GM19328 (cell line): ENCODE data around the gene PIP5K1C.

Experiments used
- ATAC-seq: cut with Tn5 transposase; IDR thresholded peaks from one replicate; pipeline ENCODE4 v1.9.1; 2021; ENCODE audit warnings: mild to moderate bottlenecking, moderate library complexity; ENCODE audit not compliant: unreplicated experiment

PIP5K1C gene

DNA sequence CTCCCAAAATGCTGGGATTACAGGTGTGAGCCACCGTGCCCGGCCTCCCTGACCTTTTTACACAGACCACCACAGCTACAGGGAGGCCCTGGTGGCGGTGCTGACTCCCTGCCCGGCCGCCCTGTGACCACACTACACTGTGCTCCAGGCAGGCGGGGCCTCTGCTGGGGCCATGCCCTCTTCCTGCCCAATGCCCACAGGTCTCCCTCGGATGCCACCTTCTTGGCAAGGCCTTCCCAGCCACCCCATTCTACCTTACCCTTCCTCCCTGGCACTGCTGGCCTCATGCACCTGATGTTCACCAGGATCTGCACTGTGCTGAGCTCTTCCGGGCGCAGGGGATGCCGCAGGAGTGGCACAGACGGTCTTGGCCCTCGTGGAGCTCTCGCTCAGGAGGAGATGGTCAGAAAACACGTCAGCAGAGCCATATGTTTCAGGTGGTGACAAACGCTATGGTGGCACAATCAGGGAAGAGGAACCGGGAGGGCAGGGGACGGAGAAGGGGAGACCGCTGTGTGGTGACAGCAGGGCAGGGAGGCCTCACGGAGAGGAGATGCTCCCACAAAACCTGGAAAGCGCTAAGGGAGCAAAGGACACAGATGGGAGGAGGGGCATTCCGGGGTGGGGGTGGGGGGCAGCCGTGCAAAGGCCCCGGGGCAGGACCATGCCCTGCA lies 4.1 kb downstream of the PIP5K1C start:
- ATAC-seq = no peak

DNA sequence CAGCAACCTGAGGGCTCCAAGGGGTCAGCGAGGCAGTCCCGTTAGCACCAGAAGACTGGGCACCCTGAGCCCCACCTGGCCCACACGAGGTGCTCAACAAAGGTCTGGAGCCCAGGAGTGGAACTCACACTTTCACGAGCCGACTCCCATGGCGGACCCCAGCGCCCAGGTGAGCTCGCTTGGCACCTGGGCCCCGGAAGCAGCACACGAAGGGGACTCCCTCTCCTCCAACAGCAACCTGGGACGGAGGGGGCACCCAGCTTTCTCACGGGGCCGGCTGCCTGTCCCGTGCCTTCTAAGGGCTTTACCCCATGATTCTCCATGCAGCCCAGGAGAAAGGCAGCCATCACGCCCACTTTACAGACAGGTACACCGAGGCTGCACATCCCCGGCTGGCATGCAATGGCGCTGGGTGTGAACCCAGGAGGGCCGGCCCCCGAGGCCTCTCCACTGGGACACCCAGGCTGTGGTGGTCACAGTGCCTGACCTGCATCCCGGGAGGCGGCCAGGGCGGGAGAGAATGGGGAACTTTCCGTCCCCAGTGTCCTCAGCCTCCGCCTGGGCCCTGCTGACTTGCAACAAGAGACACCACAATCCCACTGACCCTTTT lies 5.0 kb downstream of the PIP5K1C start:
- ATAC-seq = no peak

DNA sequence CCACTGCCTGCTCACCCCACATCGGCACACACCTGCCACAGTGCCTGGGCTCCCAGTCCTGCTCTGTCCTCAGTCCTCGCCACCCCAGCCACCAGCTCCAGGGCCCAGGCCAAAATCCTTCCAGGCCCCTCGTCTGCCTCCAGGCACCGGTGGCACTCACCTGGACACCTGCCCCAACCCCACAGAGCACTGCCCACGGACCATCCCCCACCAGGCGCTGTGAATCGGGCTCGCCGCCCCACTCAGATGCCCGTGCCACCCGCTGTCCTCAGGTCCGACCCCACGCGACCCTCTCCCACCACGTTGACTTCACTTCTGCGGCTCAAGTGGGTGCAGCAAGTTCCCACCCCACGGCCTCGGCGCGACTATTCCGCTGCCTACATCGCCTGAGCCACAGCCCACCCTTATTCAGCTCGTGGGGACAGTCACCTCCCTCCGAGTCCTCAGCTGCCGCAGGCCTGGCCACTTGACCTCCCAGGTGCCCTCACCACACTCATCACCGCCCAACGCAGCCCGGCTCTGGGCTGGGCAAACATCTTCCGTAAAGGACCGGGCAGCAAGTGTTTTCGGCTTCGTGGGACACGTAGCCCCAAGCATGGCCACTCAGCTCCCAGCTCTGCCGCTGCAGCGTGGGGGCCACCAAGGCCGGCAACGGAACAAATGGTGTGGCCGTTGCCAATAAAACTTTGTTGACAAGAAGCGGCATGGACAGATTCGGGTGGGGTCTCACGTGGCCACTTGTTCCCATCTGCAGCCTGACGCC lies 5.7 kb downstream of the PIP5K1C start:
- no peak for ATAC-seq

DNA sequence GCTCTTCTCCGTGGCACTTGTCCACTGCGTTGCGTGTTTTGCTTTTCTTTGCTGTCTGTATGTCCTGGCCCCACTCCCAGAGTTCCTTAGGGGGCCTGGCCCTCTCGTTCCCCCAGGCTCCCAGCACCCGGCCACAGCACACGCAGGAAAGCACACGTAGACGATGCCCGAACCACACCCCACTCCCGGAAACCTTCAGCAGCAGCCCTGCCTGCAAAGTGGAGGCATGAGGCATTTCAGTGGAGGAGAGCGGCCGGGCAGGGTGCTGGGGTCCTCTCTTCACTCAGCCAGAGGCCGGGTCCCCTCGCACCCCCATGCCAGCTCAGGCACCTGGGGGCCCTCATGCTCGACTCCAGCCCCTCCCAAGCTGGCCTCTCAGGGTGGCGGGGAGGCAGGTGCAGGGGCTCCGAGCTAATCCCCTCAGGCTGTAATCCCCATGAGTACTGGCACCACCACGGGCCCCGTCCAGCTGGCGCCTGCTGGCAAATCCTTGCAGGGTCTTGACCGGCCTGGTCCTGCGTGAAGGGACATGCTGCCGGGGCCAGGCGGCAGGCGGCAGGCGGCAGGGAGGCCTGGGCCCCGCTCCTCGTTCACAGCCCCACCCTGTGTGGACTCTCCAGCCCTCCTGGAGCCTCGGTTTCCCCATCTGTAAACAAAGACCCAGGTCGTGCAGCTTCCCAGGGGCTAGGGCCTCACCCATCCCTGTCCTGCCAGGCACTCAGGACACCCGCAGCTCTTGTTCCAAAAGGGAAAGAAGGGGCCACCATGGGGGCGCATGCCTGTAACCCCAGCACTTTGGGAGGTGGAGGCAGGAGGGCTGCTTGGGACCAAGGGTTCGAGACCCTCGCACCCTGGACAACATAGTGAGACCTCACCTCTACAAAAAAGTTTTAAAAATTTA lies 7.0 kb downstream of the PIP5K1C start:
- ATAC-seq = no peak

DNA sequence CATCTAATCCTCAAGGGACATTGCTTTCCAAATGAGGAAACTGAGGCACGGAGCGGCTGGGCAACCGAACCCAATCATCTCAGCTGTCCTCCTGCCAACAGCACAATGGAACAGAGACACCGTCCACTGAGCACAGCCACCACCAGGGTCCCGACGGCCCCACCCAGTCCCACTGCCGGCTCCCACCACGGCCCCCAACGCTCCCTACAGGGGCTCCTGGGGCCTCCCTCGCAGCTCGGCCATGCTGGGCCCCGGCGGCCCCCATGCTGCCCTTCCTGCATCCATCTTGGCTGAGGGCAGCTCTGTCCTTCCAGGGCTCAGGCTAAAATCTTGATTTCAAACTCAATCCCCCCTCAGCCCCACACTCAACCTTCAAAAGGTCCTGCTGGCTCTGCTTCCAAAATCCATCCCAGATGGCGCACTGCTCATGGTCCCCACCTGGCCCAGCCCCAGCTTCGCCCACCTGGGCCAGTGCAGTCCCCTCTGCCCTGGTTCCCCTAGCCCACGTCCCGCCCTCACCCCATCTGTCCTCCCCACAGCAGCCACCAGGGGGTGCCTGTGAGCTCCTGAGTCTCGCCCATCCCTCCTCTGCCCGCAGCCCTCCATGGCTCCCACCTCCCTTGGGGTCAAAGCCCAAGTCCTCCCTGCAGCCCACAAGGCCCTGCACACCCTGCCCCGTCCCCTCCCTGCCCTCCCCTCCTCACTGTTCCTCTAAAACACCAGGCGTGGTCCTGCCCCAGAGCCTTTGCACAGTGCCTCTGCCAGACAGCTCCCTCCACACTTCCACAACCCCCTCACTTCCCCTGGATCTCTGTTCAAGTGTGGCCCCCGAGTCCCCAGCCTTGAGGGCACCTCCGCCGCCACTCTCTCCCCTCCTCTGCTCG lies 7.9 kb downstream of the PIP5K1C start:
- ATAC-seq = no peak

DNA sequence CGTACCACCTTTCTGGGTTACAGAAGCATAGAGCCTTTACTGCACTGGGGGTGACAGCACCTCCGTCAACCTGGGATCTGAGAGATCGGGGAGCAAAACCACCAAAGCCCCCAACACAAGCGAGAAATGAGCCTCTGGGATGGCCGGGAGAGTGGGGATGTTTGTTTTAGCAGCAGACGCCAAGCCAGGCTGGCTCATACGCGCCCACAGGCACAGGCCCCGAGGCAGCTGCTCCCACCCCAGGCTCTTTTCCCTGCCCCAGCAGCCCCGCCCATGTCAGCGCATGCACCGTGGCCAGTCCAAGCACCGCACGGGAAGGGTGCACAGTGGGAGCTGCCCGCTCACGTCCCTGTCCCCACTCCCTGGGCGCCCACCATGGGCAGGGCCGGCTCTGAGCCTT lies 8.5 kb downstream of the PIP5K1C start:
- ATAC-seq = no peak

DNA sequence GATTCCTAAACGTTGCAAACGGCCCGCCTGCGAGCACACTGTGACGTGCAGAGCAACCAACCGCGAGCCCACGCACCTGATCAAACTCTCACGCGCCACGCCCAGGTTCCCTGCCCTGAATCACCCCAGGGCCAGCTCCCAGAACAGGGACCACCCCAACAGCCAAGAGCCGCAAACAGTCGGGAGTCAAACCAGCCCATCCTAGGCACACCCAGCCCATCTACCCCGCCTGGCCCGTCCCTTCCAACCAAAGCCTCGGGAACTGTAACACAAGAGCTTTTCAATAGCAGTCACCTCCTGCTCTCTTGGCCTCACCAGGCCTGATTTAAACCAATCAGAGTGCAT lies 8.9 kb downstream of the PIP5K1C start:
- ATAC-seq = no peak

DNA sequence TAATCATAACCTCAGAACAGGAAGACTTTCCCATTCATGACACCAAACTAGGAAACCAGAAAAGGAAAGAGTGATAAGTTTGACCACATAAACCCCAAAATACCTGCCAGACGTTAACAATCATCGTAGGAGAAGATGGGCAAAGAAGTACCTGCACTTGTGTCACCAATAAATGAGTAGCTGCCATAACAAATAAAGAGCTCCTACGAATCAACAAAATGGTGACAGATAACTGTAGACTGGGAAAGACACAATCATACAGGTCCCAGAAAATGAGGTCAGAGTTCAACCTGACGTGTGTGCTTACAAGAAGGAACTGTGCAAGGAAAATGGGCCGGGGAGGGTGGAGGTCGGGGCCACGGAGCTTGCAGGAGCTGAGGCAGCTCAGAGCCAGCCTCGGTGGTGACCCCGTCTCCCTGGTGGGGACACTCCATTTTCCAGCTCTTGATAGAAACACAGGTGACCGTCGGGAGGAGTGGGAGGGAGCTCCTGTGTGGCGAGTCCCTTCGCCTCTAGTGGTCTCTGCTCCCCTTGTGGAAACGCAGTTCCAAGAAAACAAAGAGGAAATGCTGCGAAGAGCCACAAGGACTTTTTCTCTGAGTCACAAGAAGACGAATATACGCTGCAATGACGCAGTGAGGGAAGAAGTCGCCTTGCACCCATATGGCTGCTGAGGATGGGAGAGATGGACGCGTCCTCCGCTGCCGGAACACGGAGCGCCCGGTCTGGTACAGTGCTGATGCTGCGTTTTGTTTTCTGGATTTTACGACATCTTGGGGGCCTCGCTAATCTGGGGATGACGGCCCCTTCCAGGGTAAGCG lies 9.5 kb downstream of the PIP5K1C start:
- ATAC-seq = no peak

DNA sequence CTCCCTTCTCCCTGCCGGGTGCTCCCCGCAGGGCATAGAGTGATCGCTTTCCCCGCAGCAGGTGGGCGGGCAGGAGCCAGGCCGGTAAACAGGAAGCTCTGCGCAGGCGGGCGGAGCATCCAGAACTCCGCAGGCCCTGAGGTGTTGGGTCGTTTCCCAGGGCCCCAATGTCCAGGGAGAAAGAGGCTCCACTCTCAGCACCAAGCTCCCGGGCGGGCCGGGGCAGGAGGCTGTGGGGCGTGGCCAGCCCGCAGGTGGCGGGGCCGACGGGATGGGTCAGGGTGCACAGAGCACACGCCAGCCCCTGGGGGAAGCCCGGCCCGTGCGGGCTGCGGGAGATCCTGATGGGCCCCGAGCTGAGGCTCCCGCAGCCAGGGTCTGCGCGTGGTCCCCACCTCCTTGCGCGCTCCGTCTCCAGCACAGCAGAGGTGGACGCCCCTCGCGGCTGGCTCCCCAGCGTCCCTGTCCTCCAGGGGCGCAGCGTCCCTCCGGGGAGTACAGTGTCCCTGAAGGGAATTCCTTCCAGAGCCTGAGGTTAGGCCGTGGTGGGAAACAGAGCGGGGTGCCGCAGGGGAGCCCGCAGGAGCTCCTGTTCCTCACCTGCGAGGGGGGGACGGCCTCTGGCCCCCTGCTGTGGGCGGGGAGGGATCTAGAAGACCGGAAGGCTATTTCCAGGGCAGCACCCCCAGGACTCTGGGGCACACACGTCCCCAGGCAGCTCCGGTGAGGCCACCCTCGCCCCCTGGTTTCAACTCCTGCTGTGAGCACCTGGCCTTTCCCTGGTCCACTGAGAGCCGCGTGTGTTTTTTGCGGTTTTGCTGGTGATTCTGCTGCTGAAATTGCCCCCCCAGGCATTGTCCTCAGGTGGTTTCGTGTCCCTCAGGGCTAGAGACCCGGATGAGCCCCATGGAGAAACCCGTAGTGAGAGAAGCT lies 12.2 kb downstream of the PIP5K1C start:
- ATAC-seq = no peak

DNA sequence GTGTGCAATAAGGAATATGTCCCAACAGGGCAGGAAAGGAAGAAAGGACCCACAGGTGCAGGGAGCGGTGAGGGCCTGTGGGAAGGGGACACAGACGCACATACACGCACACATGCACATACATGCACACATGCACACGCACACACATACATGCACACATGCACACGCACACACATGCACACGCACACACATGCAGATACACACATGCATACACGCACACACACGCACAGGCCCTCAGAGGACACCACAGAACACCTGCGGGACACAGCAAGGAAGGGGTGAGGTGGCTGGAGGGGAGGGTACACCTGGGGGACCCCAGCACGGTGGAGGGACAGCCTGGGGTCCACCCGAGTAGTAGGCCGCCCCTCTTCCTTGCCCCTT lies 12.9 kb downstream of the PIP5K1C start:
- no peak for ATAC-seq

DNA sequence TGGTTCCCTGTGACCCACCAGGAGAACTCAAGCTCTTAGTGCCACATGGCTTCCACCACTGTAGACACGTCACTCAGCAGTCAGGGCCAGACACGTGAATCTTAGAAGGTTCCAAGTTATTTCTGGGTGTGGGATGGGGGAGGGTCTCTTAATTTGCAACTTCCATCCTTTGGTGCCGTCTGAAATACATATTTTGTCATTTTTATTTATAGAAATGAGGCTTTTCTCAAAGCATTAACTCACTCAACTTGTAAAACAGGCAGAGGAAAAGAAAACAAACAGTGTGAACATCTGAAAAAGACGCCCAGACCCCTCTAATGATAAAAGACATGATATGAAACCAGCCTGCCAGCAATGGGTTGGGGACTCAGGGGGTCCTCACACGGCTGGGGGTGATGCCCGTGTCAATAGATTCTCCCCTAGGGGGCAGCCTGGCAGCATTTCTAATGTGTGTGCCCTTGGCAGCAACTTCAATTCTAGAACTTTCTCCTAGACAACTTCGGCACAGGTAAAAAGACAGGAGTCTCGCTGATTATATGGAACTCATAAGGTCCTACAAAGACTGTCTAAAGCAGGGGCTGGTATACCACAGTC lies 15.4 kb downstream of the PIP5K1C start:
- no peak for ATAC-seq

DNA sequence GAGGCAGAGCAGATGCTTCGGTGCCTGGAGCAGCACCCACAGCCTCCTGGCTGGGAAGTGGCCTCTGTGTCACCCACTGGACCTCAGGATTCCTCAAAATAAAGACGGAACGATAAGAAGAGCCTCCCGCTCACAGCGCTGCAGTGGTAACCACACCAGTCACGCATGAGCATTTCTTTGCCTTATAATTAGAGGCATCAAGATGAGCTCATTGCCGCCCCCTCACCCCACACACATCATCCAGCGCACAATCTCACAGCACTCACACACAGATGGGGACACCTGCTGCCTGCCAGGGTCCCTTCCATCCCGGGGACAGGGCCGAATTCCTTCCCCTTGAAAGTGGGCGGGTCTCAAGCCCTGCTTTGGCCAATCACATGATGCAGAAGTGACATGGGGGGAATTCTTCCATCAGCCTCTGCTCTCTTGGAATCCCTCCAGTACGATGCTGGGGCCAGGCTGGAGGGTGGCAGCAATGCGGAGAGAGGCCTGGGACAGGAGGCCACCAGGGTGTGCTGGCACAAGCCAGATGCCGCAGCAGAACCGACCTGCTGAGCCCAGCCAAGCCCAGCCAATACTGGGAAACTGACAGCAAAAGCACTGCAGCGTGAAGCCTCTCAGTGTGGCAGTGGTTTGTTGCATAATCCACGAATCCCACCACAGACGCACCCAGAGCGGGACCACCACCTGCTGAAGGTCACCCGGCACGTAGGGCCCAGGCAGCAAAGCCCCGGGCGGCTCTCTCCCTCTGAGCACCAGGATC lies 16.0 kb downstream of the PIP5K1C start:
- no peak for ATAC-seq

DNA sequence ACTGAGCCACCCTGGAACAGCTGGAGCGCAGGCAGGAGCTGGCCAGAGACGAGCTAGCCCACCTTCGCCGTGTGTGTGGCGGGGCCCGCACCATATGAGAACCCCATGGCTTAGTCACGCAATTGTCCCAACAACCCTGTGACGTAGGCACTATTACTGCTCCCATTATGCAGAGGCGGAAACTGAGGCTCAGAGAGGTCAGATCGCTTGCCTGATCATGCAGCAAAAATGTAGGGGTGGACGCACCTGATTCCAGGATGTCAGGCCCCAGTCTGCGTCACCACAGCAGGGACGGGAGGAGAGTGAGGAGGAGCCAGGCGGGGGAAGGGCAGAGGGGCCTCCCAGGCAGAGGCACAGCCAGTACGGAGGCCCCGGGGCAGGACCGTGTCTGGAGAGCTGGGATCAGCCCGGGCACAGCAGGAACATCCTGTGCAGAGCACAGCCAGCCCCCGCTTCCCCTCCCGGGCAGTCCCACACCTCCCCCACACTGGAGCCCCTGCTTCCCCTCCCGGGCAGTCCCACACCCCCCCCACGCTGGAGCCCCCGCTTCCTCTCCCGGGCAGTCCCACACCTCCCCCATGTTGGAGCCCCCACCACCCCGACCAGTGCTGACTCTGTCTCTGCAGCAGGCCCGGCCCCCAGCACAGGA lies 16.7 kb downstream of the PIP5K1C start:
- no peak for ATAC-seq

DNA sequence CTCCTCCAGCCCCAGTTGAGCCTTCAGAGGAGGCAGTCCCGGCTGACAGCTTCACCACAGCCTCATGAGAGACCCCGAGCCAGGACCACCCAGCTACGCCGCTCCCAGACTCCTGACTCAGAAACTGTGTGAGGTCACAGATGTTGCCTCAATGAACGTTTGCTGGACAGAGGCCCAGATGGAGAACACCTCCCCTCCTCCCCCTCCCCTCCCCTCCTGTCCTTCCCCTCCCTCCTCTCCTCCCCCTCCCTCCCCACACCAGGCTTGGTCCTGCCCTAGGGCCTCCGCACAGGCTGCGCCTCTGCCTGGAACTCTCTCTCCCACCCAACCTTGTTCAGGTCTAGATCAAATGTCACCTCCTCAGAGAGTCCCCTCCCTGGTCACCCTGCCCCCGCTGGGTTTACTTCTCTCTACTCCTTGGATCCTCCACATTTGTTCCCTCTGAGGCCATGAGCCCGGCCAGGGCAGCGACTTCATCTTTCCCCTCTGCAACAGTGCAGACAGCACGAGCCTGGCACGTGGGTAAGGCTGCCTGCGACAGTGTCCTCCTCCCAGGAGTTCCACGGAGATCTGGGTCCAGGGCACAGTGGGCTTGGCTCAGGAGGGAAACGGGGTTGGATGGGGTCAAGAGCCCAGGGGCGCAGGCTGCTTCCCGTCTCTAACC lies 17.4 kb downstream of the PIP5K1C start:
- ATAC-seq = no peak

DNA sequence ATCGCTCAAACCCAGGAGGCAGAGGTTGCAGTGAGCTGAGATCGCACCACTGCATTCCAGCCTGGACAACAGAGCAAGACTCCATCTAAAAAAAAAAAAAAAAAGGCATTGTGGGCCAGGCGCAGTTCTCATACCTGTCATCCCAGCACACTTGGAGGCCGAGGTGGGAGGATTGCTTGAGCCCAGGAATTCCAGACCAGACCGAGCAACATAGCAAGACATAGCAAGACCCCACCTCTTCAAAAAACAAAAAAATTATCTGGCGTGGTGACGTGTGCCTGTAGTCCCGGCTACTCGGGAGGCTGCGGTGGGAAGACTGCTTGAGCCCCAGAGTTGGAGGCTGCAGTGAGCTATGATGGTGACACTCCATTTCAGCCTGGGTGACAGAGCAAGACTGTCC lies 18.0 kb downstream of the PIP5K1C start:
- no peak for ATAC-seq

DNA sequence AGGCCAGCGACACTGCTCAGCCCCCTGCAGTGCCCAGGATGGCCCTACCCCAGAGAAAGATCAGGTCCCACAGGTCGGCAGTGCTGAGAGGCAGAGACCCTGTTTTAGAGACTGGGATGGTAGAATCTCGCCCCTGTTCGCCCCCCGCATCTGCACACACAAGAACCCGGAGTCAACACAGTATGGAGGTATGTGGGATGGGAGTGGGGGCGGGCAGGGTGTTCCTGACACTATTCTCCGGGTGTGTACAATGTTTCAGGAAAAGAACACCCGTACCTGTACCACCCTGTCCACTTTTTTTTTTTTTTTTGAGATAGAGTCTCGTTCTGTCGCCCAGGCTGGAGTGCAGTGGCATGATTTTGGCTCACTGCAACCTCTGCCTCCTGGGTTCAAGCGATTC lies 19.3 kb downstream of the PIP5K1C start:
- ATAC-seq = no peak
